HG03565 (cell line): Measurements from ENCODE around the gene ZBTB42.
"Not testable (repeated sequence)": the region's sequence is repeated elsewhere in the genome, so short reads cannot be mapped to it uniquely, and the experiment has no call there.

Source experiments
- ATAC-seq: cut with Tn5 transposase; IDR thresholded peaks from one replicate; pipeline ENCODE4 v1.9.1; 2021; ENCODE audit warnings: mild to moderate bottlenecking, moderate library complexity; ENCODE audit not compliant: unreplicated experiment

ZBTB42 gene

DNA sequence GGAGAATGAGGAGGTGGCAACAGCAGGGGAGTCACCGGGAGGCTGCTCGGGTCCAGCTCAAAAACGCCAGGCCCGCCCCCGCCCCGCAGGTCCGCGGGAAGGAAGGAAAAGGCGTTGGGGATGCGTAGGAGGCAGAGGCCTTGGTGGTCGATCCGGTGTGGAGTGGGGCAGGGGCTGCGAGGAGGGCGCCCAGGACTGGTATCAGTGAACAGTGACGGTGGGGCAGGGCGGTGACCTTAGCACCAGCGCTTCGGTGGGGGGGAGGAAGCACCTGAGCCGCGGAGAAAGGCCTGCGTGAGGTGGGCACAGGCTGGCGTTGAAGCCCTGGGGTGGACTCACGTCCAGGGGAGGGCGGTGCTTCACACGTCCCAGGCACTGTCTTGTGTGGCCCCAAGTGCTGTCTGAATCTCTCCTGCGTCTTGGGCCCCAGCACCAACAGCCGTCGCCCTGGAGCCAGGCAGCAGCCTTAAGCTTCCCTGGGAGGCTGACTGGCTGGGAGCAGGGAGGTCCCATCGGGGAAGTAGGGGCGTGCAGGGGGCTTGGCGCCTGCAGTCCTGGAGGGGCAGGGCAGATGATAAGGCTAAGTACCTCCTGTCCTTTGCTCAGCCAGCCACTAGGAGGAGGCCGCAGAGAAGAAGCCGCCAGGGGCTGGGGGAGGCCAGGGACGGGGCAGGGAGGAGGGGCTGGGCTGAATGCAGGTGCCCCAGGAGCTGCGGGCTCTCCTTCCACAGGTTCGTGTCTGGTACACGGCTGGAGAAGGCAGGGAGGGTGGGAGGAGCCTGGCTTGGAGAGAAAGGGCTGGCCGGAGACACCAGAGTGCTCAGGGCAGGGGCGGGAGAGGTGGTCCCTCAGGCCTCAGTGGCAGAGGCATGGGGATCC, 26.5 kb downstream of the ZBTB42 start:
- no peak for ATAC-seq

DNA sequence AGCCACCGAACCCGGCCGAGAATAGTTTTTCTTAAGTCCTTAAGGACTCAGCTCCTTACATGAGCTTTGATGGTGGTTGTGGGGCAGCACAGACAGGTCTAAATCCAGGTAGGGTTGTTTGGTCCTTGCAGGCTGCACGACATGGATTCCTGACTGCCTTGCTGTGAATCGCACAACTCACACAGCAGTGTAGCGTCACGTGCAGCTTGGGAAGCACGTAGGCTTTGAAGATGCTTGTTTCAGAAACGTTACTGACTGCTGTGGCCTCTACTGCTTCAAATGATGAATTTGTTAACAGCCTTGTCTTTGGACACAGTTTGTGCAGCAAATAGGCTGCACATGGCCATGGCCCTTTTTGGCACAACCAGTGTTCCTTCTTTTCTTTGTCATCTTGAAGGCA, 29.9 kb downstream of the ZBTB42 start:
- ATAC-seq: no peak

DNA sequence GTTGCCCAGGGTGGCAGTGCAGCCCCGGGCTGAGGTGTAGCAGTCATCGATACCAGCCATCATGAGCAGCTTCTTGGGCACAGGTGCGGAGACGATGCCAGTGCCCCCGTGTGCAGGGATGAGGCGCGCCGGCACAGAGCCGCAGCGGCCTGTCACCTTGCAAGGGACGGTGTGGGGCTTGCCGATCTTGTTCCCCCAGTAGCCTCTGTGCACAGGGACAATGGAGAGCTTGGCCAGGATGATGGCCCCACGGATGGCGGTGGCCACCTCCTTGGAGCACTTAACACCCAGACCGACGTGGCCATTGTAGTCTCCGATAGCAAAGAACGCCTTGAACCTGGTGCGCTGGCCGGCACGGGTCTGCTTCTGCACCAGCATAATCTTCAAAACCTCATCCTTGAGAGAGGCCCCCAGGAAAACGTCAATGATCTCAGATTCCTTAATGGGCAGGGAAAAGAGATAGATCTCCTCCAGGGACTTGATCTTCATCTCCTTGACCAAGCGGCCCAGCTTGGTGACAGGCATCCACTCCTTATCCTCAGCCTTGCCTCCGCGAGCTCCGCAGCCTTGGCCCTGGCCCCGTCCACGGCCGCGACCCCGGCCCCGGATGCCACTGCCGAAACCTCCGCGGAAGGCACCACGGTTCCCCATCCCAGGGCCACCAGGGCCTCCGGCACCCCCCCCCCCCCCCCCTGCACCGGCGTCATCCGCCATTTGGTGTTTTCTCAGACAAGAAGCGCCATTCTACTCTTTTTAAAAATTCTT, 35.5 kb downstream of the ZBTB42 start:
- not testable (repeated sequence) for ATAC-seq

DNA sequence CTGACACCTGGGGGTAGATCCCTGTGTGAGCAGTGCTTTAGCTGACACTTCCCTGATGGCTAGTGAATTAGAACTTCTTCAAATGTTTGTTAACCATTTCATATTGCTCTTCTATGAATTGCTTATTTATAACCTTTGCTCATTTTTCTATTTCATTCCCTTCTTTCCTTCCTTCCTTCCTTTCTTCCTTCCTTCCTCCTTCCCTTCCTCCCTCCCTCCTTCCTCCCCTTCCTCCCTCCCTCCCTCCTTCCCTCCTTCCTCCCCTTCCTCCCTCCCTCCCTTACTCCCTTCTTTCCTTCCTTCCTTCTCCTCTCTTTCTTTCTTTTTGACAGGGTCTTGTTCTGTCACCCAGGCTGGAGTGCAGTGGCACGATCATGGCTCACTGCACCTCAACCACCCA, 40.8 kb downstream of the ZBTB42 start:
- no peak for ATAC-seq

DNA sequence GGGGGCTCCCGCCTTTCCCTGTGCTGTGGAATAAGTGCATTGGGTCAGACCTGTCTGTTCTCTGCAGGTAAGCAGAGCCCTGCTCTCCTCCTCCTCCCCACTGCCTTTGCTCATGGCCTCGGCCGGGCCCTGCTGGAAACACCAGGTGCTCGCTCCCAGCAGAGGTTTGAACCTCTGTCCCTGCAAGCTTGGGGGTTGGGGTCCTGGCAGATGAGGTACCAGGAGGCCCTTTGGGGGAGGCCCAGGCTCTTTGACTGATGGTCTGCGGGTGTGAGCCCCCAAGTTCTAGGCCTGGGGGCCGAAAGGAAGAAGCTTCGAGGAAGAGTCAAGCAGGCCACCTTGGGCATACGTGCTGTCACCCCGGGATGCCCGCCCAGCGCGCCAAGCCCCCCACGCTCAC, 42.1 kb downstream of the ZBTB42 start:
- ATAC-seq: no peak

DNA sequence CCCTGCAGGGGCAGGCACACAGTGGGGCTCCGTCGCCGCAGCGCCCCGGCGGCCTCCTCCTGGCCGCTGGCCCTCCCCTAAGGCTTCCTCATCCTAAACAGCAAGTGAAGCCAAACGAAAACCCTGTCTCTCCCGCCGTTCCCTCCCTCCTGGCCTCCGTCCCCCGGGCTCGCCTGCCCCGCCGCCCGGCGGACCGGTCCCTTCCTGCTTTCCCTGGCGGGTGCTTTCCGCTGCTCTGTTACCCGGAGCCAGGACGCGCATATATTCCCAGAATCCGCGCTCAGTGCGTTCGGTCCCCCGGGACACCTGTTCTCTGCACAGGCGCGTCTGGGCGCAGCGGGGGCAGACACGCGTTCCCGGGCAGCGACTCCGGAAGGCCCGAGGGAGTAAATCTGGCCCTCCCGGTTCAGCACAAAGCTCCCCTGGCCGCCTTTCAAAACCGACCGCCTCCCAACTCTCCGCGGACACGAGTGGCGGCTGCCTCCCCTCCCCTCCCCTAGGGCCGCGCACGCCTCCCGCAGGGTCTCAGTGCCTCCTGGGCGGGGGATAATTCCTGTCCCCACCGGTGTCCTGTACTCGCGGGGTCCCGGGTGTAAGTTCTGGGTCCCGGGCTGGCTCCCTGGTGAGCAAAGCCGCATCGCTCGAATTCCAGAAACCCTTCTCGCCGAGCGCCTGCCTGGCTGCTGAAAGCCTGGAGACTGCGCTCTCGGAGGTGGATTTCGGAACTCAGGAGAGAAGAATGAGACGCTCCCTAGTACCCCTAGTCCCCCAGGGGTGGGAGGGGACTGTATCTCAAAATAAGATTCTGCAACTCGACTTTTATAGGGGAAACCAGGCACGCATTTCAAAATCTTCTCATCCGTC, 42.8 kb downstream of the ZBTB42 start:
- no peak for ATAC-seq

DNA sequence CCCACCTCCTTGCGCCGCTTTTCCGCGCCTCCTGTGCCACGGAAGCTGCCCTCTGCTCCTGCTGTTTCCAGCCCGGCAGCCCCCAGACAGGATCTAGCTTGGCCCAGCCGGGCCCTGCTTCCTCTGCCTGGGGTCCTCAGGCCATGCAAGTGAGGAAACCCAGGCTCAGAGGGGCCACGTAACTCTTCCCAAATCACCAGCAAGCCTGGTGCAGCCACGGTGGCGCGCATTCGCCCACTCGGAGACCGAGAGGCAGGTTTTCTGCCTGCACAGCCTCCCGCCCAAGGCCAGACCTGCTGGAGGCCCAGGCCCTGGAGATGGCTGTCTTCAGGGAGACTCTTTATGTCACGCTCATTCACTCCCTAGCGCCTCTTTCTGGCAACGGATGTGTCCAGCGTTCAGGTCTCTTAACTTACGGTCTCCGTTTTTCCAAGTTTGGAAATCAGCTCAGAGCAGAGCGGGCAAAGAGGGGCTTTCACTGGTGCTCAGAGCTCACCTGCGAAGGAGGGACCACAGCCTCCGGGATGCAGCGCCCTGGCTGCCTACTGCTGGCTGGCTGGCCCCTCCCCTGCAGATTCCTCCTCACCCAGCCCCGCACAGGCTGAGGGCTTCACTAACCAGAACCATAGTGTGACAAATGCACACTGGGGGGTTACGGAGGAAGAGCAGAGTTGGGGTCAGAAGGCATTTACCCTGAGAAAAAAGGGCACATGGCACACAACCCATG, 43.6 kb downstream of the ZBTB42 start:
- ATAC-seq: no peak

DNA sequence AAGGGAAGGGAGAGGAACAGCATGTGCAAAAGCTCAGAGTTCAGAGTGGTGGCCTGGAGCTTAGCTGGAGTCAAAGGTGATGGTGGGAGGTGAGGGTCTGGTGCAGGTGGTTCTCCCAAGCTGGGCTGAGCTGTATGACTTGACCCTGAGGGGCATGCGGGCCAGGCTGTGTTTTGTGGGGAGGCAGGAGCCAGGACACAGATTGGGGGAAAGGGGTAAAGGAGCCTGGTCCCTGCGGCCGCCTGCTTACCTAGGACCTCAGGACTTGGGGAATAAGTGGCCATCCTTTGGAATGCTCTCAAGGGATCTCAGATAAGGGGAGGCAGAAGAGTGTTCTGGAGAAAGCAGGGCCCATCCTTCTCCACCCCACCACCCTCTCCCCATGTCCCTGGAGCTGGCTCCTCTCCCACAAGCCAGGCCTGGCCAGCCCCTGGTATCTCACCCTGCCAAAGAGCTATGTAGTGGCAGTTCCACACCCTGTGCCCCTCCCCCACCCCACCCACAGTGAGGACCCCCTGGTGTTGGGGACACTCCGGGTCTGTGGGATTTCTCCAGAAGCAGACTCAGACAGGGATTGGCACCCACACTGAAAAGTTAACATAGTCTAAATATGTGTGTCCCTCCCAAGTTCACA, 44.2 kb downstream of the ZBTB42 start:
- ATAC-seq: no peak

DNA sequence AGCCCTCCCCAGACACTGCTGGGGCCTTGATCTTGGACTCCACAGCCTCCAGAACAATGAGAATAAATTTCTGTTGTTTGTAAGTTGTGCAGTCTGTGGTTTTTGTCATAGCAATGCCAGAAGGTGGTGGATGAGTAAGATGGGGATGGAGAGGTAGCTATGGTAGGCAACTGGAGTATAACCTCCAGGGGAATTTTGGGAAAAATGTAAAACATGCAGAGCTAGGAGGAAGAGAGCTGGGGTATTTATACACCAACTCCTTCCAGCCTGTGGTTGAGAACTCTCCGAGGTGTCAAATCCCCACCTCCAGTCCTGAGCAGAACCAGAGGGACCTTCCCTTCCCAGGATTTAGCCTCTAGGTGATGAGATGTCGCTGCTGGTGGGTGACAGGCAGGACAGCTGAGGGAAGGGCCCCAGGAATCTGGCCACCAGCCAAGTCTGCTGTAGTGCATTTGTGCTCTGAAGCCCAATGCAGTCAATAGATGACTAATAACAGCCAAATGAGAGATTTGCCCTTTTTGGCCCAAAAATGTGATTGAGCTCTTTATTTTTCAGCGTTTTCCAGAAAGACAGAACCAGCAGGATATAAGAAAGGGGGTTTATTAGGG, 45.0 kb downstream of the ZBTB42 start:
- no peak for ATAC-seq

DNA sequence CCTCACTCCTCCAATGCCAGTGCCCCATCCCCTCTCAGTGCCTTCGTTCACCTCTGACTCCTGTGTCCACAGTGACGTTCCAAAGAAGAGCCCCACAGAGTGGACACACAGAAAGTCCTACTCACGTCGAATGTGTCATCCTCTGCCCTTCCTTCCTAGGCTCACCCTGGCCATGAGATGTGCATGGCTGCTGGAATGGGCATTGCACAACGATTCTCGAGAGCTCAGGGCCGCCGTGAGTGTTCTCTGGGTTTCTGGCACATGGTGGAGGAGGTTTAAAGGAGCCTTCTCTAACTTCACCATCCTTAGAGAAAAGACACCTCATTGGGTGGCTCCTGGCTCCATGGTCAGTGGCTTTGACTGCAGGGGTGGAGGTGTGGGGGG, 51.4 kb downstream of the ZBTB42 start:
- no peak for ATAC-seq
